ENCODE results near the gene NUDT16L1.

GRCh38 chr16:4744555-4745273 is 51.4 kb downstream of the NUDT16L1 start:
- TF ChIP-seq CTCF (conservative IDR thresholded peaks at IDR 0.05 in 1 of 2, IDR thresholded peaks at IDR 0.05 in 1 of 2; ENCODE audit: low read depth in 1 of 2, low read length in 2 of 2) (no peak), EZH2 (IDR thresholded peaks at IDR 0.05; ENCODE audit: low read length, missing control alignments) (no peak)

Data from fibroblast of lung (primary cell).